Dedifferentiated amniotic fluid mesenchymal stem cell (primary cell): ENCODE measurements around the gene PUS3.
"Not testable (repeated sequence)": the region's sequence is repeated elsewhere in the genome, so short reads cannot be mapped to it uniquely, and the experiment has no call there.

Experiments used
- DNase-seq: peaks from one replicate; pipeline ENCODE4 v3.0.0-alpha.2; 2016; ENCODE audit errors: extremely low spot score

PUS3 gene

DNA sequence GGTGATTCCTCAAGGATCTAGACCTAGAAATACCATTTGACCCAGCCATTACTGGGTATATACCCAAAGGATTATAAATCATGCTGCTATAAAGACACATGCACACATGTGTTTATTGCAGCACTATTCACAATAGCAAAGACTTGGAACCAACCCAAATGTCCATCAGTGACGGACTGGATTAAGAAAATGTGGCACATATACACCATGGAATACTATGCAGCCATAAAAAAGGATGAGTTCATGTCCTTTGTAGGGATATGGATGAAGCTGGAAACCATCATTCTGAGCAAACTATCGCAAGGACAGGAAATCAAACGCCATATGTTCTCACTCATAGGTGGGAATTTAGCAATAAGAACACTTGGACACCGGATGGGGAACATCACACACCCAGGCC, 37.7 kb downstream of the PUS3 start:
- not testable (repeated sequence) for DNase-seq

- DNase-seq, result not testable (repeated sequence)
Observed at GRCh38 chr11:125862786-125863185, 40.2 kb downstream of the PUS3 start.

DNA sequence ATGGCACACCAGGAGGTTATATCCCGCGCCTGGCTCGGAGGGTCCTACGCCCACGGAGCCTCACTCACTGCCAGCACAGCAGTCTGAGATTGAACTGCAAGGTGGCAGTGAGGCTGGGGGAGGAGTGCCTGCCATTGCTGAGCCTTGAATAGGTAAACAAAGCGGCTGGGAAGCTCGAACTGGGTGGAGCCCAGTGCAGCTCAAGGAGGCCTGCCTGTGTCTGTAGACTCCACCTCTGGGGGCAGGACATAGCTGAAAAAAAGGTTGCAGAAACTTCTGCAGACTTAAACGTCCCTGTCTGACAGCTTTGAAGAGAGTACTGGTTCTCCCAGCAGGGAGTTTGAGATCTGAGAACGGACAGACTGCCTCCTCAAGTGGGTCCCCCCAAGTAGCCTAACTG, 45.3 kb downstream of the PUS3 start:
- DNase-seq, result not testable (repeated sequence)

DNA sequence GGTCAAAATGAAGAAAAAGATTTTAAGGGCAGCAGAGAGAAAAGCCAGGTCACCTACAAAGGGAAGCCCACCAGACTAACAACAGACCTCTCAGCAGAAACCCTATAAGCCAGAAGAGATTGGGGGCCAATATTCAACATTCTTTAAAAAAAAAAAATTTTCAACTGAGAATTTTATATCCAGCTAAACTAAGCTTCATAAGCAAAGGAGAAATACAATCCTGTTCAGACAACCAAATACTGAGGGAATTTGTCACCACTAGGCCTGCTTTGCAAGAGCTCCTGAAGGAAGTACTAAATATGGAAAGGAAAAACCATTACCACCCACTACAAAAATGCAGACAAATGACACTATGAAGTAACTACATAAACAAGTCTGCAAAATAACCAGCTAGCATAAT, 56.8 kb downstream of the PUS3 start:
- DNase-seq, result no peak
